Activated CD8-positive, alpha-beta T cell treated with anti-CD3 and anti-CD28 coated beads for 36 hours (primary cell): ENCODE measurements around the gene MIOX. TPM values are rescaled to one million over a fixed set of nuclear protein-coding genes. Genes with fewer than 3 reads are reported as not detected.

Source experiments
- ATAC-seq: fragments of 200-7000 bp; cut with Tn5 transposase; one replicate; pipeline ENCODE4 v1.10.0; 2021; ENCODE audit warnings: mild to moderate bottlenecking, moderate library complexity
- CTCF ChIA-PET: fragments of 350-600 bp; sonication (Branson Sonifier 250); formaldehyde crosslinking; loops from one replicate; lab custom pipeline; 2021; ENCODE audit warnings: antibody characterized with exemption; lab: Charles Lee
- POLR2A ChIA-PET: fragments of 350-600 bp; sonication (Branson Sonifier 250); formaldehyde crosslinking; loops from one replicate; lab custom pipeline; 2021; ENCODE audit warnings: antibody characterized with exemption; lab: Charles Lee
- DNase-seq: peaks from one replicate; pipeline ENCODE4 v3.0.0-alpha.2; 2020
- H3K27ac Mint-ChIP-seq: one replicate; pipeline ENCODE4 v1.8.0; 2021; ENCODE audit warnings: mild to moderate bottlenecking, mixed read lengths
- H3K27me3 Mint-ChIP-seq: one replicate; pipeline ENCODE4 v1.8.0; 2021; ENCODE audit warnings: mixed read lengths
- H3K36me3 Mint-ChIP-seq: one replicate; pipeline ENCODE4 v1.8.0; 2021; ENCODE audit warnings: low read depth, mixed read lengths
- H3K4me1 Mint-ChIP-seq: one replicate; pipeline ENCODE4 v1.8.0; 2021; ENCODE audit warnings: low read depth, mixed read lengths
- H3K4me3 Mint-ChIP-seq: one replicate; pipeline ENCODE4 v1.8.0; 2021; ENCODE audit warnings: mild to moderate bottlenecking, moderate library complexity, mixed read lengths
- H3K9me3 Mint-ChIP-seq: one replicate; pipeline ENCODE4 v1.8.0; 2021; ENCODE audit warnings: mixed read lengths
- CTCF ChIP-seq: fragments of 200-600 bp; IDR thresholded peaks from one replicate; pipeline ENCODE4 v1.8.0; 2022; ENCODE audit warnings: antibody characterized with exemption, mild to moderate bottlenecking
- intact Hi-C: fragments of 100-400 bp; cut with micrococcal nuclease; formaldehyde crosslinking; loops from one replicate; pipeline ENCODE4 v1.10.0; 2022
- total RNA-seq, 2 experiments: library from RNA; stranded (reverse); gene quantifications; one replicate each; pipeline ENCODE4 v1.2.3, GENCODE V29; 2021

Gene MIOX
- total RNA-seq, 2 experiments from 2014 or later, result 0.29 TPM; not detected in 1

- intact Hi-C loops, result loop anchor here (2.0 kb wide), 1 partner anchor 83 kb away; no protein-coding TSS in a partner anchor
- Mint-ChIP-seq H3K27ac (peak overlapping the region; percentile 100), H3K9me3 (no peaks in the 10 kb centered on the region), H3K27me3 (no peaks in the 10 kb centered on the region), H3K36me3 (peaks cover 2% of the 10 kb centered on the region), H3K4me3 (no peak overlapping the region), H3K4me1 (peaks cover 60% of the 10 kb centered on the region)
- POLR2A ChIA-PET, result interaction anchor here (0.7 to 8.3 kb wide), 5 partner anchors 11 to 294 kb away, joined by 3 to 175 read pairs (median 34); partner anchors contain the start of genes SCO2 and TYMP
- no peak for TF ChIP-seq CTCF
- no peak for DNase-seq
- CTCF ChIA-PET, result interaction anchor here (0.6 to 4.7 kb wide), 4 partner anchors 10 to 27 kb away, joined by 3 to 65 read pairs (median 22); partner anchors contain the start of genes SCO2 and SYCE3
- no peak for ATAC-seq
Measured at GRCh38 chr22:50537765-50538164, 51.1 kb downstream of the MIOX start.

Other genes starting within 250 kb of the MIOX start
- 10 to 100 TPM; 44.8 to 47.2 TPM for gene TUBGCP6, start 241.8 kb upstream of the MIOX start, total RNA-seq
- 10 to 100 TPM; 43.0 to 44.3 TPM for gene HDAC10, start 235.6 kb upstream of the MIOX start, total RNA-seq
- 1 to 10 TPM; 7.9 to 9.2 TPM for gene MAPK12, start 225.2 kb upstream of the MIOX start, total RNA-seq
- gene MAPK11, start 216.5 kb upstream of the MIOX start, total RNA-seq, result 1 to 10 TPM; 5.9 to 6.2 TPM
- gene PLXNB2, start 179.2 kb upstream of the MIOX start, total RNA-seq, result 10 to 100 TPM; 22.1 to 26.4 TPM
- gene DENND6B, start 159.8 kb upstream of the MIOX start, total RNA-seq, result 1 to 10 TPM; 4.6 to 5.3 TPM
- 10 to 100 TPM; 44.2 to 44.3 TPM for gene PPP6R2, start 143.5 kb upstream of the MIOX start, total RNA-seq
- gene SBF1, start 11.8 kb upstream of the MIOX start, total RNA-seq, result 100 to 1,000 TPM; 120 TPM
- 1 to 10 TPM; 5.5 to 6.8 TPM for gene ADM2, start 5.3 kb upstream of the MIOX start, total RNA-seq
- 10 to 100 TPM; 48.0 to 48.8 TPM for gene LMF2, start 20.8 kb downstream of the MIOX start, total RNA-seq
- 100 to 1,000 TPM; 121 to 126 TPM for gene NCAPH2, start 21.4 kb downstream of the MIOX start, total RNA-seq
- gene SCO2, start 38.7 kb downstream of the MIOX start, total RNA-seq, result 1 to 10 TPM in 1 of 2 experiments, not detected in 1; 2.7 TPM
- 10 to 100 TPM; 24.2 to 24.7 TPM for gene TYMP, start 43.2 kb downstream of the MIOX start, total RNA-seq
- 1 to 10 TPM; 5.8 to 6.8 TPM for gene KLHDC7B, start 59.0 kb downstream of the MIOX start, total RNA-seq
- gene SYCE3, start 76.1 kb downstream of the MIOX start, total RNA-seq, result not detected
- 10 to 100 TPM; 42.9 to 43.7 TPM for gene CPT1B, start 91.6 kb downstream of the MIOX start, total RNA-seq
- gene CHKB, start 96.0 kb downstream of the MIOX start, total RNA-seq, result 10 to 100 TPM; 55.6 to 60.3 TPM
- gene MAPK8IP2, start 113.9 kb downstream of the MIOX start, total RNA-seq, result under 1 TPM; 0.11 TPM
- gene ARSA, start 141.3 kb downstream of the MIOX start, total RNA-seq, result 10 to 100 TPM; 11.6 to 11.8 TPM
- under 1 TPM; 0.16 to 0.22 TPM for gene SHANK3, start 186.0 kb downstream of the MIOX start, total RNA-seq